ENCODE data around the gene CPEB3. TPM values are rescaled to one million over a fixed set of nuclear protein-coding genes. Genes with fewer than 3 reads are reported as not detected.

CPEB3 gene
- total and polyA plus RNA-seq, 2 donors (not counting 3 experiments of a cell fraction or from before 2014, with no cell fraction given), result 0.80 to 2.2 TPM

DNA sequence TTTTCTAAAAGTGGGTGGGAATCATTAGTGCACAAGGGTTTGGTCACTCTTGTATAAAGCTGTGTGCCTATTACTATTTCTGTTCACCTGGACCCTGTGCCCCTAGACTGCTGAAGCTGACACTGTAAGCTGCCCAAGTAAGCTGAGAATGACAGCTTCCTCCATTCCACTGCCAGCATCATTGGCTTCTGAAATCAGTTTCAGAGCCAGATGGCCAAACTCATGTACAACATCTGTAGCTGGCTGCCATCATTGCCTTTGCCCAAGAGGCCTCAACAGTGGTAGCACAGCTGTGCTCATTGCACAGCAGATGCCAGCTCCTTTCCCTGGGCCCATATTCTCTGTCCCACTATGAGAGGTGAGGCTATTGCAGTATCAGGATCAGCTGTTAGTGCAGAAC lies 165.7 kb downstream of the CPEB3 start:
- BruUV-seq (replicated peaks), result no TSS peak
- peaks cover 33% of the 10 kb centered on the region for H3K4me1 ChIP-seq (ENCODE audit: control insufficient read depth, extremely low read depth, insufficient read depth, low read length)
- CTCF ChIA-PET, result interaction anchor here (0.9 to 2.2 kb wide), 7 partner anchors 15 to 170 kb away, joined by 3 to 10 read pairs (median 4); partner anchors contain the start of genes CPEB3 and MARCHF5
- no peaks in the 10 kb centered on the region for H4K20me1 ChIP-seq (replicated peaks; ENCODE audit: control insufficient read depth, extremely low read depth, insufficient read depth, low read length)
- no peak overlapping the region for H3K4me3 ChIP-seq (replicated peaks in 1 of 3; ENCODE audit: insufficient read depth in 1 of 3, low read depth in 1 of 3, low read length in 3 of 3)
- no peak for TF ChIP-seq MYC (IDR thresholded peaks at IDR 0.05; ENCODE audit: low read depth, low read length)
- TF ChIP-seq EZH2 (IDR thresholded peaks at IDR 0.05; ENCODE audit: borderline replicate concordance, low read depth, low read length, severe bottlenecking), result no peak
- TF ChIP-seq, protein P1, sequence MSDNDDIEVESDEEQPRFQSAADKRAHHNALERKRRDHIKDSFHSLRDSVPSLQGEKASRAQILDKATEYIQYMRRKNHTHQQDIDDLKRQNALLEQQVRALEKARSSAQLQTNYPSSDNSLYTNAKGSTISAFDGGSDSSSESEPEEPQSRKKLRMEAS (IDR thresholded peaks at IDR 0.05; ENCODE audit: insufficient read depth, insufficient read length), result no peak
- TF ChIP-seq POLR2AphosphoS5 (IDR thresholded peaks at IDR 0.05; ENCODE audit: insufficient read depth, low read depth, low read length), result no peak
- TF ChIP-seq, protein P2, sequence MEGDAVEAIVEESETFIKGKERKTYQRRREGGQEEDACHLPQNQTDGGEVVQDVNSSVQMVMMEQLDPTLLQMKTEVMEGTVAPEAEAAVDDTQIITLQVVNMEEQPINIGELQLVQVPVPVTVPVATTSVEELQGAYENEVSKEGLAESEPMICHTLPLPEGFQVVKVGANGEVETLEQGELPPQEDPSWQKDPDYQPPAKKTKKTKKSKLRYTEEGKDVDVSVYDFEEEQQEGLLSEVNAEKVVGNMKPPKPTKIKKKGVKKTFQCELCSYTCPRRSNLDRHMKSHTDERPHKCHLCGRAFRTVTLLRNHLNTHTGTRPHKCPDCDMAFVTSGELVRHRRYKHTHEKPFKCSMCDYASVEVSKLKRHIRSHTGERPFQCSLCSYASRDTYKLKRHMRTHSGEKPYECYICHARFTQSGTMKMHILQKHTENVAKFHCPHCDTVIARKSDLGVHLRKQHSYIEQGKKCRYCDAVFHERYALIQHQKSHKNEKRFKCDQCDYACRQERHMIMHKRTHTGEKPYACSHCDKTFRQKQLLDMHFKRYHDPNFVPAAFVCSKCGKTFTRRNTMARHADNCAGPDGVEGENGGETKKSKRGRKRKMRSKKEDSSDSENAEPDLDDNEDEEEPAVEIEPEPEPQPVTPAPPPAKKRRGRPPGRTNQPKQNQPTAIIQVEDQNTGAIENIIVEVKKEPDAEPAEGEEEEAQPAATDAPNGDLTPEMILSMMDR (IDR thresholded peaks at IDR 0.05; ENCODE audit: extremely low read depth in 1 of 2, insufficient read depth in 1 of 2, low read depth in 1 of 2, low read length in 2 of 2), result no peak
- no peak for TF ChIP-seq GATA2 (IDR thresholded peaks at IDR 0.05; ENCODE audit: insufficient read depth, insufficient read length, low read depth, low read length)
- no peak for TF ChIP-seq POLR2A (IDR thresholded peaks at IDR 0.05; ENCODE audit: low read depth, low read length)
- TF ChIP-seq FOS (IDR thresholded peaks at IDR 0.05; ENCODE audit: borderline replicate concordance, insufficient read depth, low read length), result no peak
- no peak for TF ChIP-seq JUN (IDR thresholded peaks at IDR 0.05; ENCODE audit: borderline replicate concordance, insufficient read depth, insufficient read length, low read depth)
- intact Hi-C loops (cut with micrococcal nuclease), result no loop called here
- H3K4me2 ChIP-seq (ENCODE audit: insufficient read depth, low read length), result peak overlapping the region; percentile 76
- no peak overlapping the region for H2AFZ ChIP-seq (ENCODE audit: low read depth, low read length)
- no peaks in the 10 kb centered on the region for H3K9me1 ChIP-seq (replicated peaks; ENCODE audit: control insufficient read depth, extremely low read depth, insufficient read depth, low read length)
- H3K9me3 ChIP-seq (replicated peaks; ENCODE audit: control insufficient read depth, insufficient read depth, low read length), result no peaks in the 10 kb centered on the region
- H3K27me3 ChIP-seq (ENCODE audit: control insufficient read depth in 2 of 2, insufficient read depth in 2 of 2, low read length in 2 of 2), result no peaks in the 10 kb centered on the region
- no peaks in the 10 kb centered on the region for H3K36me3 ChIP-seq (ENCODE audit: control insufficient read depth in 2 of 2, extremely low read depth in 1 of 2, insufficient read depth in 2 of 2, low read length in 2 of 2)
- POLR2A ChIA-PET, result interaction anchor here (0.6 kb wide), 1 partner anchor 88 kb away, joined by 5 read pairs; no protein-coding TSS in a partner anchor
- no peak overlapping the region for H3K9ac ChIP-seq (replicated peaks; ENCODE audit: extremely low read depth, insufficient read depth, low read length)
- dilution Hi-C loops (cut with MboI; ENCODE audit: extremely low pct_ligation_motif_present, low sequenced_read_pairs), result no loop called here
- no peak for FAIRE-seq
- H3K79me2 ChIP-seq (ENCODE audit: control insufficient read depth, insufficient read depth, low read length), result no peaks in the 10 kb centered on the region
- peak overlapping the region; percentile 38 for H3K27ac ChIP-seq (ENCODE audit: insufficient read depth, low read depth, low read length)
- DNase-seq (ENCODE audit: low read depth, low spot score), result no peak

All from endothelial cell of umbilical vein (primary cell).